Endothelial cell of umbilical vein (primary cell): ENCODE measurements around the gene GM2A. TPM values are rescaled to one million over a fixed set of nuclear protein-coding genes. Genes with fewer than 3 reads are reported as not detected.

ENCODE experiments used
- BruUV-seq: library from RNA; stranded (reverse); fragments of 400-500 nt; replicated peaks from 2 replicates; lab custom pipeline; 2021; lab: Mats Ljungman, UMichigan
- CTCF ChIA-PET: fragments of 300-600, 350-600 bp; sonication (Branson Sonifier 250); formaldehyde crosslinking; loops from one replicate; lab custom pipeline; 2021; ENCODE audit warnings: antibody characterized with exemption, inconsistent platforms; lab: Charles Lee
- POLR2A ChIA-PET: fragments of 300-600, 350-600 bp; sonication (Branson Sonifier 250); formaldehyde crosslinking; loops from one replicate; lab custom pipeline; 2021; ENCODE audit warnings: antibody characterized with exemption, inconsistent platforms; lab: Charles Lee
- DNase-seq: peaks from one replicate; pipeline ENCODE4 v3.0.0-alpha.2; 2011; ENCODE audit warnings: low read depth, low spot score
- FAIRE-seq: peaks from 2 replicates; lab custom pipeline; 2011; peaks lifted over from hg19 to GRCh38; lab: Jason Lieb, UNC
- H2AFZ ChIP-seq: 2 replicates; pipeline ENCODE4 v1.6.0; 2012; ENCODE audit warnings: low read depth, low read length, control low read depth, inconsistent platforms
- H3K27ac ChIP-seq: 2 replicates; pipeline ENCODE4 v1.5.1; 2011; ENCODE audit warnings: low read depth, mild to moderate bottlenecking, control low read depth, low read length, moderate library complexity; ENCODE audit not compliant: insufficient read depth
- H3K27me3 ChIP-seq, 2 experiments: 2 replicates each; pipeline versions ENCODE4 v1.6.0 to v1.6.1; 2011; ENCODE audit warnings: low read length in 2 of 2, mixed read lengths in 1 of 2; ENCODE audit not compliant: control insufficient read depth in 2 of 2, insufficient read depth in 2 of 2
- H3K36me3 ChIP-seq, 2 experiments: 2 replicates in 1 of 2; 3 replicates in 1 of 2; pipeline ENCODE4 v1.5.1; 2011; ENCODE audit warnings: low read length in 2 of 2, mild to moderate bottlenecking in 1 of 2, moderate library complexity in 1 of 2; ENCODE audit not compliant: control insufficient read depth in 2 of 2, insufficient read depth in 2 of 2; ENCODE audit errors: extremely low read depth in 1 of 2
- H3K4me1 ChIP-seq: 3 replicates; pipeline ENCODE4 v1.5.1; 2011; ENCODE audit warnings: mild to moderate bottlenecking, low read length; ENCODE audit not compliant: control insufficient read depth, insufficient read depth; ENCODE audit errors: extremely low read depth
- H3K4me2 ChIP-seq: 2 replicates; pipeline ENCODE4 v1.6.1; 2011; ENCODE audit warnings: low read length, control low read depth, mixed read lengths; ENCODE audit not compliant: insufficient read depth
- H3K4me3 ChIP-seq, 3 experiments: fragments of 200-600 bp in 1 of 3; sonication (generic), shearing (Covaris generic) in 1 of 3; replicated peaks in 1 of 3; 2 replicates each; pipeline ENCODE4 v1.5.1; 2011 to 2016; ENCODE audit warnings: control low read depth in 3 of 3, low read length in 3 of 3, mild to moderate bottlenecking in 2 of 3, inconsistent platforms in 1 of 3, low read depth in 1 of 3, moderate library complexity in 1 of 3; ENCODE audit not compliant: insufficient read depth in 1 of 3
- H3K79me2 ChIP-seq: 2 replicates; pipeline ENCODE4 v1.6.0; 2012; ENCODE audit warnings: low read length, inconsistent platforms; ENCODE audit not compliant: control insufficient read depth, insufficient read depth
- H3K9ac ChIP-seq: replicated peaks from 2 replicates; pipeline ENCODE3; 2011; ENCODE audit warnings: low read length, control low read depth; ENCODE audit not compliant: insufficient read depth; ENCODE audit errors: extremely low read depth
- H3K9me1 ChIP-seq: replicated peaks from 3 replicates; pipeline ENCODE4 v1.6.0; 2011; ENCODE audit warnings: mild to moderate bottlenecking, low read length; ENCODE audit not compliant: control insufficient read depth, insufficient read depth; ENCODE audit errors: extremely low read depth
- H3K9me3 ChIP-seq: replicated peaks from 2 replicates; pipeline ENCODE4 v1.5.1; 2012; ENCODE audit warnings: low read length, inconsistent platforms; ENCODE audit not compliant: control insufficient read depth, insufficient read depth
- H4K20me1 ChIP-seq: replicated peaks from 2 replicates; pipeline ENCODE3; 2011; ENCODE audit warnings: mild to moderate bottlenecking, low read length; ENCODE audit not compliant: control insufficient read depth, insufficient read depth; ENCODE audit errors: extremely low read depth
- CTCF ChIP-seq, 2 donors: IDR thresholded peaks; 1 replicate in 1 of 2; 2 replicates in 1 of 2; pipeline ENCODE4 v1.5.1; 2011; ENCODE audit warnings: low read length in 2 of 2, mild to moderate bottlenecking in 2 of 2, moderate library complexity in 2 of 2, control low read depth in 1 of 2, inconsistent platforms in 1 of 2, low read depth in 1 of 2; ENCODE audit not compliant: insufficient read depth in 1 of 2; ENCODE audit errors: extremely low read depth in 1 of 2
- EZH2 ChIP-seq: IDR thresholded peaks from 2 replicates; pipeline ENCODE4 v1.6.1; 2012; ENCODE audit warnings: borderline replicate concordance, low read depth, mild to moderate bottlenecking, moderate library complexity, low read length, inconsistent platforms; ENCODE audit not compliant: severe bottlenecking
- FOS ChIP-seq: IDR thresholded peaks from 2 replicates; pipeline ENCODE4 v1.6.1; 2011; ENCODE audit warnings: mild to moderate bottlenecking, low read length, moderate library complexity, borderline replicate concordance; ENCODE audit not compliant: insufficient read depth
- GATA2 ChIP-seq: IDR thresholded peaks from 2 replicates; pipeline ENCODE4 v1.7.0; 2011; ENCODE audit warnings: low read depth, mild to moderate bottlenecking, moderate library complexity, mixed read lengths, low read length; ENCODE audit not compliant: insufficient read length, insufficient read depth
- JUN ChIP-seq: IDR thresholded peaks from 2 replicates; pipeline ENCODE4 v1.6.1; 2011; ENCODE audit warnings: borderline replicate concordance, low read depth; ENCODE audit not compliant: insufficient read length, insufficient read depth
- MAX ChIP-seq: IDR thresholded peaks from 2 replicates; pipeline ENCODE4 v1.6.1; 2011; ENCODE audit not compliant: insufficient read depth, insufficient read length
- MYC ChIP-seq: IDR thresholded peaks from one replicate; pipeline ENCODE4 v1.6.1; 2011; ENCODE audit warnings: mild to moderate bottlenecking, low read depth, low read length
- POLR2A ChIP-seq: IDR thresholded peaks from 2 replicates; pipeline ENCODE4 v1.6.1; 2012; ENCODE audit warnings: low read depth, mild to moderate bottlenecking, control low read depth, low read length
- POLR2AphosphoS5 ChIP-seq: IDR thresholded peaks from 2 replicates; pipeline ENCODE4 v1.6.1; 2012; ENCODE audit warnings: low read depth, mild to moderate bottlenecking, control low read depth, low read length, moderate library complexity; ENCODE audit not compliant: insufficient read depth
- dilution Hi-C: fragments of 300-500 bp; cut with MboI; formaldehyde crosslinking; loops from one replicate; pipeline ENCODE4 v1.15.0; 2019; ENCODE audit warnings: low sequenced_read_pairs; ENCODE audit not compliant: extremely low pct_ligation_motif_present
- intact Hi-C: fragments of 100-400 bp; cut with micrococcal nuclease; formaldehyde crosslinking; loops from one replicate; pipeline ENCODE4 v1.10.0; 2022
- polyA plus RNA-seq, 4 experiments: library from polyadenylated mRNA; depleted of rRNA in 3 of 4; stranded (reverse) in 3 of 4; unstranded in 1 of 4; fragments of >200 nt; gene quantifications; 2 replicates each; pipeline versions ENCODE4 v1.2.1 to v1.2.3, GENCODE V29; 2011 to 2012; ENCODE audit warnings: missing spikeins in 1 of 4
- total RNA-seq: library from RNA; stranded (reverse); gene quantifications from 2 replicates; pipeline ENCODE4 v1.2.3, GENCODE V29; 2021

GM2A gene
- total and polyA plus RNA-seq, 2 donors (not counting 3 experiments of a cell fraction or from before 2014, with no cell fraction given), result 14.0 to 21.2 TPM

- no peak overlapping the region for H3K4me2 ChIP-seq
- CTCF ChIA-PET, result no interaction called here
- dilution Hi-C loops, result no loop called here
These were observed 34.8 kb upstream of the GM2A start for GRCh38 chr5:151218177-151218576.

More at GRCh38 chr5:151218177-151218576, 34.8 kb upstream of the GM2A start:
- Histone ChIP-seq H3K4me1 (peaks cover 9% of the 10 kb centered on the region), H3K79me2 (no peaks in the 10 kb centered on the region), H3K27ac (no peak overlapping the region), H3K9ac (no peak overlapping the region), H4K20me1 (no peaks in the 10 kb centered on the region), H3K4me3 (no peak overlapping the region), H3K36me3 (no peaks in the 10 kb centered on the region), H3K9me3 (no peaks in the 10 kb centered on the region), H3K27me3 (no peaks in the 10 kb centered on the region), H3K9me1 (no peaks in the 10 kb centered on the region), H2AFZ (no peak overlapping the region)
- no TSS peak for BruUV-seq
- FAIRE-seq (no peak), DNase-seq (no peak)
- TF ChIP-seq EZH2 (no peak), MAX (no peak), JUN (no peak), CTCF (IDR thresholded peaks at IDR 0.05; ENCODE audit: extremely low read depth in 1 of 2, insufficient read depth in 1 of 2, low read depth in 1 of 2, low read length in 2 of 2) (no peak), POLR2A (no peak), FOS (no peak), MYC (no peak), GATA2 (no peak), POLR2AphosphoS5 (no peak)
- intact Hi-C loops, result no loop called here
- POLR2A ChIA-PET, result no interaction called here
